B cell (primary cell): ENCODE results near the gene SLC39A3. TPM values are rescaled to one million over a fixed set of nuclear protein-coding genes. Genes with fewer than 3 reads are reported as not detected.

Source experiments
- ATAC-seq: fragments of 200-7000 bp; cut with Tn5 transposase; one replicate; pipeline ENCODE4 v1.10.0; 2021; ENCODE audit warnings: low read depth, mild to moderate bottlenecking, moderate number of reproducible peaks, moderate library complexity
- CTCF ChIA-PET: fragments of 350-600 bp; sonication (Branson Sonifier 250); formaldehyde crosslinking; loops from one replicate; lab custom pipeline; 2021; ENCODE audit warnings: antibody characterized with exemption, inconsistent platforms; lab: Charles Lee
- POLR2A ChIA-PET: fragments of 350-600 bp; sonication (Branson Sonifier 250); formaldehyde crosslinking; loops from one replicate; lab custom pipeline; 2021; ENCODE audit warnings: antibody characterized with exemption; lab: Charles Lee
- DNase-seq: peaks from one replicate; pipeline ENCODE4 v3.0.0; 2013
- H2AFZ ChIP-seq: 2 replicates; pipeline ENCODE4 v1.6.1; 2012; ENCODE audit warnings: mild to moderate bottlenecking, low read depth, low read length; ENCODE audit not compliant: insufficient read depth, poor library complexity, severe bottlenecking
- H3K27ac ChIP-seq, 2 donors: 1 replicate in 1 of 2; 2 replicates in 1 of 2; pipeline ENCODE4 v1.5.1; 2012 to 2013; ENCODE audit warnings: low read length in 2 of 2, mild to moderate bottlenecking in 2 of 2, moderate library complexity in 1 of 2
- H3K27me3 ChIP-seq, 4 experiments: fragments of 200-600 bp in 1 of 4; sonication (generic) in 1 of 4; replicated peaks in 1 of 4; 1 replicate in 2 of 4; 2 replicates in 2 of 4; pipeline versions ENCODE4 v1.6.1 to v1.7.0; 2013 to 2016; ENCODE audit warnings: low read length in 3 of 4, mild to moderate bottlenecking in 2 of 4, mixed read lengths in 1 of 4, moderate library complexity in 1 of 4; ENCODE audit not compliant: insufficient read depth in 4 of 4, control insufficient read depth in 3 of 4; ENCODE audit errors: control extremely low read depth in 1 of 4
- H3K36me3 ChIP-seq, 2 experiments: replicated peaks in 1 of 2; 1 replicate in 1 of 2; 2 replicates in 1 of 2; pipeline versions ENCODE4 v1.6.1 to v1.7.1; 2013; ENCODE audit warnings: low read length in 1 of 2; ENCODE audit not compliant: insufficient read depth in 2 of 2, control insufficient read depth in 1 of 2; ENCODE audit errors: control extremely low read depth in 1 of 2, extremely low read depth in 1 of 2
- H3K4me1 ChIP-seq, 2 donors: fragments of 200-600 bp in 1 of 2; sonication (generic) in 1 of 2; 1 replicate in 1 of 2; 2 replicates in 1 of 2; pipeline versions ENCODE4 v1.5.1 to v1.6.1; 2013 to 2017; ENCODE audit warnings: low read length in 2 of 2; ENCODE audit not compliant: control insufficient read depth in 2 of 2, insufficient read depth in 2 of 2
- H3K4me2 ChIP-seq: replicated peaks from 2 replicates; pipeline ENCODE3; 2012; ENCODE audit warnings: mild to moderate bottlenecking, low read depth, low read length; ENCODE audit not compliant: poor library complexity, severe bottlenecking
- H3K4me3 ChIP-seq, 5 experiments: fragments of 200-600 bp in 1 of 5; sonication (generic) in 1 of 5; 1 replicate in 3 of 5; 2 replicates in 2 of 5; pipeline versions ENCODE4 v1.5.1 to v1.7.0; 2011 to 2016; ENCODE audit warnings: low read length in 4 of 5, mild to moderate bottlenecking in 4 of 5, low read depth in 2 of 5, control low read depth in 1 of 5, moderate library complexity in 1 of 5; ENCODE audit not compliant: insufficient read depth in 1 of 5; ENCODE audit errors: control extremely low read depth in 1 of 5, extremely low read depth in 1 of 5
- H3K79me2 ChIP-seq: fragments of 200-600 bp; sonication (generic); one replicate; pipeline ENCODE4 v1.6.0; 2016; ENCODE audit warnings: low read length; ENCODE audit not compliant: control insufficient read depth, insufficient read depth
- H3K9ac ChIP-seq: fragments of 200-600 bp; sonication (generic); 2 replicates; pipeline ENCODE4 v1.6.1; 2017; ENCODE audit warnings: mild to moderate bottlenecking, low read length, moderate library complexity
- H3K9me3 ChIP-seq, 3 donors: one replicate each; pipeline versions ENCODE4 v1.6.1 to v1.7.1; 2013; ENCODE audit warnings: low read length in 2 of 3; ENCODE audit not compliant: control insufficient read depth in 2 of 3, insufficient read depth in 1 of 3; ENCODE audit errors: control extremely low read depth in 1 of 3
- H4K20me1 ChIP-seq: 2 replicates; pipeline ENCODE4 v1.6.0; 2012; ENCODE audit warnings: mild to moderate bottlenecking, low read length; ENCODE audit not compliant: insufficient read depth, control insufficient read depth, poor library complexity, severe bottlenecking
- H3K27ac Mint-ChIP-seq: one replicate; pipeline ENCODE4 v1.8.0; 2021; ENCODE audit warnings: mixed read lengths
- H3K27me3 Mint-ChIP-seq: one replicate; pipeline ENCODE4 v1.8.0; 2021; ENCODE audit warnings: mixed read lengths
- H3K4me1 Mint-ChIP-seq: one replicate; pipeline ENCODE4 v1.8.0; 2021; ENCODE audit warnings: mixed read lengths
- H3K4me3 Mint-ChIP-seq: one replicate; pipeline ENCODE4 v1.8.0; 2021; ENCODE audit warnings: mixed read lengths
- H3K9me3 Mint-ChIP-seq: one replicate; pipeline ENCODE4 v1.8.0; 2022; ENCODE audit warnings: mixed read lengths; ENCODE audit not compliant: insufficient read depth
- CTCF ChIP-seq: fragments of 200-600 bp; IDR thresholded peaks from one replicate; pipeline ENCODE4 v1.8.0; 2022; ENCODE audit warnings: antibody characterized with exemption, mild to moderate bottlenecking
- EZH2 ChIP-seq: IDR thresholded peaks from 2 replicates; pipeline ENCODE4 v1.6.1; 2012; ENCODE audit warnings: borderline replicate concordance, low read depth, mild to moderate bottlenecking, moderate library complexity, low read length; ENCODE audit not compliant: insufficient read depth, poor library complexity, severe bottlenecking
- WGBS: methylation state at CpG from one replicate; pipeline ENCODE4 v1.1.5; 2013; ENCODE audit warnings: missing lambda C conversion rate; ENCODE audit not compliant: insufficient coverage; 5-methylcytosine and 5-hydroxymethylcytosine counted together
- intact Hi-C: fragments of 100-400 bp; cut with micrococcal nuclease; formaldehyde crosslinking; loops from one replicate; pipeline ENCODE4 v1.10.0; 2022
- polyA plus RNA-seq: library from polyadenylated mRNA; depleted of rRNA; stranded (reverse); fragments of >200 nt; gene quantifications from 2 replicates; pipeline ENCODE4 v1.2.3, GENCODE V29; 2012
- total RNA-seq, 2 donors: library from RNA; stranded (reverse); fragments of 120-200 nt in 1 of 2; gene quantifications; 1 replicate in 1 of 2; 2 replicates in 1 of 2; pipeline versions ENCODE4 v1.2.3 to v1.2.4, GENCODE V29; 2013 to 2022

Gene SLC39A3
- total and polyA plus RNA-seq, 2 donors (not counting 1 experiment from before 2014, with no cell fraction given) = 36.4 to 37.6 TPM

- WGBS = 43% methylated on average over 4 of the region's 7 CpGs
- ChIA-PET POLR2A (no interaction called here), CTCF (interaction anchor here (0.7 kb wide), 1 partner anchor 39 kb away, joined by 3 read pairs; no protein-coding TSS in a partner anchor)
- peaks cover 5% of the 10 kb centered on the region for H3K9me3 Mint-ChIP-seq
- peak overlapping the region; percentile 96 for H3K4me2 ChIP-seq
- H3K27ac ChIP-seq = no peak overlapping the region
- ATAC-seq (no peak), DNase-seq (no peak)
- peaks cover 0 to 17% (median 8%) of the 10 kb centered on the region in 4 experiments for H3K27me3 ChIP-seq
- H2AFZ ChIP-seq = no peak overlapping the region
- H3K9ac ChIP-seq = no peak overlapping the region
- H3K27me3 Mint-ChIP-seq = peaks cover 2% of the 10 kb centered on the region
- peaks cover 6% of the 10 kb centered on the region for H3K79me2 ChIP-seq
- H3K4me1 ChIP-seq = peaks cover 30 to 43% of the 10 kb centered on the region in 2 donors
- H4K20me1 ChIP-seq = peaks cover 8% of the 10 kb centered on the region
- peaks cover 29% of the 10 kb centered on the region for H3K4me1 Mint-ChIP-seq
- H3K4me3 ChIP-seq = no peak overlapping the region
- H3K36me3 ChIP-seq = peaks cover 0 to 4% of the 10 kb centered on the region in 2 experiments
- intact Hi-C loops = no loop called here
- no peak for TF ChIP-seq CTCF
- TF ChIP-seq EZH2 = no peak
- peak overlapping the region; percentile 84 for H3K4me3 Mint-ChIP-seq
- H3K27ac Mint-ChIP-seq = peak overlapping the region; percentile 70
- peaks cover 0 to 24% (median 10%) of the 10 kb centered on the region in 3 donors for H3K9me3 ChIP-seq
These were observed 20.5 kb downstream of the SLC39A3 start for GRCh38 chr19:2719232-2719735.

GRCh38 chr19:2717638-2718541 is 21.9 kb downstream of the SLC39A3 start:
- 92% methylated on average over 45 of the region's 52 CpGs for WGBS
- H3K4me1 Mint-ChIP-seq = peaks cover 29% of the 10 kb centered on the region
- peak overlapping the region; percentile 8 for H3K4me2 ChIP-seq
- peaks cover 6% of the 10 kb centered on the region for H3K79me2 ChIP-seq
- intact Hi-C loops = no loop called here
- H2AFZ ChIP-seq = no peak overlapping the region
- H3K4me3 ChIP-seq = no peak overlapping the region
- TF ChIP-seq EZH2 (no peak), CTCF (no peak)
- H3K36me3 ChIP-seq = peaks cover 0 to 4% of the 10 kb centered on the region in 2 experiments
- no peak overlapping the region for H3K9ac ChIP-seq
- H4K20me1 ChIP-seq = peaks cover 8% of the 10 kb centered on the region
- DNase-seq = no peak
- no peak overlapping the region for H3K27ac ChIP-seq
- peaks cover 30 to 40% of the 10 kb centered on the region in 2 donors for H3K4me1 ChIP-seq
- POLR2A ChIA-PET = no interaction called here
- H3K27ac Mint-ChIP-seq = no peak overlapping the region
- H3K9me3 Mint-ChIP-seq = peaks cover 5% of the 10 kb centered on the region
- ATAC-seq = no peak
- peaks cover 0 to 17% (median 8%) of the 10 kb centered on the region in 4 experiments for H3K27me3 ChIP-seq
- H3K9me3 ChIP-seq = peaks cover 0 to 25% (median 10%) of the 10 kb centered on the region in 3 donors
- no peaks in the 10 kb centered on the region for H3K27me3 Mint-ChIP-seq
- CTCF ChIA-PET = interaction anchor here (1.3 kb wide), 1 partner anchor 32 kb away, joined by 6 read pairs; no protein-coding TSS in a partner anchor
- no peak overlapping the region for H3K4me3 Mint-ChIP-seq
